Embryonic facial prominence (tissue), 1 donor: ENCODE data around the gene GPC6.

Experiments used
- DNase-seq: peaks from one replicate; pipeline ENCODE4 v3.0.0-alpha.2; 2016; ENCODE audit errors: extremely low spot score

Gene GPC6

DNA sequence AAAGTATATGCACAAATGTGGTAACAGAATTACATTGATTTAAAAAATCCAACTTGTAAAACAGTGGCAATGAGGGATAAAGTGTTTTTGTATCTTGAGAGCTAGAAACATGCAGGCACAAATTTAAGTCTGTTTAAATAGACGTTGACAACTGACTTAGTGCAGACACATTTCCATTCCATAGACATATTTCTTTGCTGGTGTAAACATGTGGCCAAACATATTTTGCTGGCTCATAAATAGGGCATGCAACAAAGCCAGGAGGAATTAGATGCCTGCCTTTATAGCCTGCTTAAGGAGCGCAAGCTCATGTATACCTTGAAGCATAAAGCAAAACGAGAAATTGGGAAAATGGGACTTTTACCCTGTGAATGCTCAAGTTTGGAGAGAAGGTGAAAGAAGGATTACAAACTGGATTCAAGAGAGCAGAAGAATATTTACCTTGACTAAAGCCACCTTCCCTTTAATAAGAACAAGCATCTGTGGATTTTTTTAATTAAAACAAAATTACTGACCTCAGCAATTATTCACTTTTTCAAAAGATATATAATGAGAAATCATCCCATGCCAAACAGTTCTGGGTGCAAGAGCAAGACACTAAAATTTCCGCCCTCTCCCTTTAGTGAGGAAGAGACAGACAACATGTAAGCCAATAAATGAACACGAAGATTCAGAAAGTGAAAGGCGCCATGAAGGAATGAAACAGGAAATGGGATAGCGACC lies 1181.9 kb downstream of the GPC6 start:
- DNase-seq = no peak

DNA sequence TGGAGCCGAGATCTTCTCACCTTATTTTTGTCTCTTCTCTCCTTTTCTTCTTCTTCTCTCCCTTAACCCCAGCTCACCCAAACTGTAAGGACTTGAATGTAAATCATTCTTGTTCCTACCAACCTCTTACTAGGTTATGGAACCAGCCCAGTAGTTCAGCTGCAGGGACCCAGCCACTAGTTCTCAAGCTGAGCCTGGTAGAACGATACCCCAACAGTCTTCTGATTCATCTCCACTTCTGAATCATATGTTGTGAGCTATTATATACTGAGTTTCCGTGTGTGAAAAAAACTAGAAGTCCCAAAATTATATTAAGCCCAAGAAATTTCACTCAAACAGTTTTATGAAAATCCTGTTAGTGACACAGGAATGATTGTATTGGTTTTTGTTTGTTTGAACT lies 1185.1 kb downstream of the GPC6 start:
- DNase-seq = no peak

DNA sequence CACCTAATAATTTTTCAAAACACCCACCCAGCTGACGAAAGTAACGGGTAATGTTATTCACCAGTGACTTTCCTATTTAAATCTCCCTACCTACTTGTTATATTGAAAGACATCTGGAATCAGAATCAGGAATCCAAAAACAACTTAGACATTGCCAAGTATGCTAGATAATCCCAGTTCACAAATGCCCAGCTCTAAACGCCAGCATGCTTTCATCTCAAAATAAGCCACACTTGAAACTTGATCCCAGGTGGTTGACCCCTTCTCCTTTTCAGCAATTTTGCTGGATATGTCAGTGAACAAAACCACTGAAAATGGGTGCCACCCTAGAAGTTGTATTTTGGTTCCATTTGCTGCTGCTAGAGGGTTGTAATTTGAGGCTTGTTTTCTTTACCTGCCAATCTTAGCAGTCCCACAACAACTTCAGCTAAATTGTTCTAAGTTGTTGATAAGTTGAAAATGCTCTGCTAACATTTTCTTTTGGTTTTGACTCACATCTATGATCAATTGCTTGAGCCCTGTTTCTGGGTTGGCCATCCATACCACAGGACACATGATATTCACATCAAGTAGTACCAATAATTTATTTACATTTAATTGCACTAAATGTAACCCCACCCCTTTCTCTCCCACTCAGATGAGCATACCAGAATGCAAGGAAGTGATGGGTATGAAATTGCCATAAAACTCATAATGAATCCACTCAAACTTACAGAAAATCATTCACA lies 1186.4 kb downstream of the GPC6 start:
- no peak for DNase-seq

DNA sequence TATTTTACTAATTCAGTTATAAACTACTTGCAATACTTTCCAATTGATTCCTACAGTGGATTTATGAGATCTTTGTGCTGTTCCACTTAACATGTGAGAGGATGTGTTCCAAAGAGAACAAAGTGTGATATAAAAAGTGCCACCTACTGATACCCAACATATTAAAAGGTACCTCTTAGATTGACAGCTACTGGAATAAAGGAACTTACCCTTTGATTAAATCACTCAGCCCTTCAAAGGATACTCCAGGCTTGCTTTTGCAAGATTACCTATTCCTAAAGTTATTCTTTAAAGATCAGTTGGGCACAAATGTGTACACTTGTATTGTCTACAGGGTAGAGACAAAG lies 1187.0 kb downstream of the GPC6 start:
- no peak for DNase-seq

DNA sequence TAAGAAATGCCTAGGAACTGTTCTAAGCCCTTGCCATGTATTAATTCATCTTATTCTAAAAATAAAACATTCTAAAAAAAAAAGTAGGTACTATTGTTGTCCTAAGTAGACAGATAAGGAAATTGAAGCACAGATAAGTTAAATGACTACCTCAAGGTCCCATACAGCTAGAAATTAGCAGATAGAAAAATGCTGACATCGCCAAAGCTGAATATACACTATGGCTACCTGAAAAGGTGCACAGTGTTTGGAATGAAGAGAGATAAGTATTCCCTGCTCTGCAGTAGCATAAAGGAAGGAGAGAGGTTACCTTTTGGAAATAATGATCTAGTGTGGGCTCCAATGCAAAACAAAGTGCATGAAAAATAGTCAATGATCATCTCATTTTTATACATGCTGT lies 1187.5 kb downstream of the GPC6 start:
- DNase-seq = no peak

DNA sequence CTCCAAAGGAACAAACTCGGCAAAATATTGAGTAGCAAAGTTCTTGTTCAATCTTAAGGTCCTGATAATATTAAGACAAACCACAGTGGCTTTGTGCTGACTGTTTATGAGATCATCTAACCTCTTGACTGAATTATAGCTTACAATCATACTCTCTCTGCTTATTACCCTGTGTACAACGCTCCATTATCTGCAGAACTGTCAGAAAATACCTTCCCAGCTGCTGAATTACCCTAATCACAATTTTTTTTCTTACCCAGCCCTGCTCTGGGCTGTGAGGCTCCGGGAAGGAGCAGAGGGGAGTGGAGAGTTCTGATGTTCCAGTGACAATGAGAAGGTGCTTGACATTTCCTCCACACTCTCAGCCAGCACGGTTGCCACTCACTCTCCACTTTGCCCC lies 1188.1 kb downstream of the GPC6 start:
- DNase-seq = no peak

DNA sequence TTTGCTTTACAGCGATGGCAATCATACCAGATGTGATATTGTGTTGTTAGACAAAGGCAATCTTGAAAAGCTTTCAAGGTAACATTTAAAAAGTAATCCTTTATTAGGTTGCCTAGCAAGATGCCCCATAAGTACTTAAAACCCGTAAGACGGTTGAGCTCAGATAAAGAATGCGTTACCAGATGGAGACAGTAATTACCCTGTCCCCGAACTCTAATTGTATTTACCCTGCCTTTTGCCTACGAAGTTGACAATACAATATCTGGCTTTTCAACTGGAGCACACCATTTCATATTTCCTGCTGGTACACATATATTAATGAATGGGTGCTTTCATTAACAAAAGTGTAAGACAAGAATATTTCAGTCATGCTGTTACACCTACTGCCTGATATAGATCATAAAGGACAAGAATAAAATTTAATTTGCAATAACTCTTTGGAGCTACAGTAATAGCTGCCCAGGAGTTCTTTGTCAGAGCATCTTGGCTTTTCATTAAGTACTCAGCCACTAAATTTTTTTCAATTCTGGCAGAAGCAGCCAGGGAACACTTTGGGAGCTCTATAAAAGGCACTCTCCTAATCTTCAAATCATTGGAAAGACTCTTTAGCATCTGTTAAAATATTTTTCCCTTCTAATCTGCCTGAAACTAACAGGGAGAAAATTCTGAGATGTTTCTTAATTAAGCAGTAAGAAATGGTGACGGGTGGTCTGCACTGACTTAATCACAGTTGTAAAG lies 1189.1 kb downstream of the GPC6 start:
- no peak for DNase-seq

DNA sequence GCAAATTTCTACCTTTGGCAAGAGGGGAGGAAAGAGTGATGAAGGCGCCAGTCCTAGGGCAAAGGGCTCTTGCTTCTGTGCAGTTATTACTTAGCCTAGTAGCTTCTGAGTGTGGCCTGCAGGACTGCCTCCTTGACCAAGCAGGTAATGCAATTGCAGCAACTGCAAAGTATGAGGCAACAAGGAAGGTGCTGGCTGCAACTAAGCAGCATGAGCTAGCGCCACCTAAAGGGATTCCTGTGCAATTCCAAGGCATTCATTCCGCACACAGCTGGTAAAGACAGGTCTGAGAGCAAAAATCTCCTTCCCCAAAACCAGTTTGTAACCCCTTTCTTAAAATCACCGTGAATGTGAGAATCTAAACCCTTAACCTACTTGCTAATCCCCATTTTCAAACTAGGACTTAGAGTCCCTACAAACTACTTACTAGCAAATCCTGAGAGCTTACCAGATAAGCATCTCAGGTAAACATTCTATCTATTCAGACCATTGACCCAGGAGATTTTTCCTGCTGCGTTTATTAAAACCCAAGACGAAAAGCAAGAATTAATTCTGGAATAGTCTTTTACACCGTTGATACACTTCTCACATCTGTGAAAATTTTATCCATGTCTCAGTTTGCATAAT lies 1190.0 kb downstream of the GPC6 start:
- no peak for DNase-seq

DNA sequence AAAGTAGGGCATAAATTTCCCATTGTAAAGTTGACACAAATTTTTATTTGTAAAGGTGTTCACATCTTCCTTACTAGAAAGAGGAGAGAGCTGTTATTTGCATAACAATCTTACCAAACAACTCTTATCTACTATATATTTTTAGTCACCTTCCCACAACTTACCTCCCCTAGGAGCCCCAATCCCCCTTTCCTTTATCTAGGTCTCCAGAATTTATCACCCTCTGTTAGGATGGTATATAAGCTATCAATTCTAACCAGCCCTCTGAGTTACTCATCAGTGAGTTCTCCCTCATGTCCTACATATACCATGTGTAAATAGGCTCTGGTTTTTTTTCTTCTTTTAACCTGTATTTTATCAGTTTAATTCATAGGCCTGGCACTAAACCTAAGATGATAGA lies 1190.7 kb downstream of the GPC6 start:
- no peak for DNase-seq

DNA sequence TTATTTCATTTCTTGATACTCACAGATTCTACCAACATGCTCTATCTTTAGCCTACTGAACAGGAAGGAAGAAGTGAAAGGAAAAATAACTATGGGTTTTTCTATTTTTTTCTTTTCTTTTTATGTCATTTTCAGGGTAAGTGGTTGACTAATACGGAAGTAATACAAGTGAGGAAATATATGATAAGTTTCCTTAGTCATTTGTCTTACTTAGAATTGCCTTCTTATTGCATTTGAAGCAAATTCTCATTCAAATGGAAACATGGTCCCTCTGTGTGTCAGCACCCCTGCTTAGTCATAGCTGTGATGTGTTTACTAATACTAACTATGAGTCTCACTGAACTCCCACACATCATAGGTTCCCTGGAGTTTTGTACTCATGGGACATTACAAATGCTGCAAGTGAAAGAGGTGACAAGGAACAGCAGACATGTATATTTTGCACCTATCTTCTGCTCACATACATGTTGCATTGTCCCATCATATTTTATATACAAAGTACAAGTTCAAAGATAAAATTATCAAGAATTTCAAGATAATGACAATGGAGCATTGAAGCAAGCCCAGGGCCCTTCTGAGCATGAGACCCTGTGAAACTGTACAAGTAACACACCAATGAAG lies 1192.8 kb downstream of the GPC6 start:
- no peak for DNase-seq

DNA sequence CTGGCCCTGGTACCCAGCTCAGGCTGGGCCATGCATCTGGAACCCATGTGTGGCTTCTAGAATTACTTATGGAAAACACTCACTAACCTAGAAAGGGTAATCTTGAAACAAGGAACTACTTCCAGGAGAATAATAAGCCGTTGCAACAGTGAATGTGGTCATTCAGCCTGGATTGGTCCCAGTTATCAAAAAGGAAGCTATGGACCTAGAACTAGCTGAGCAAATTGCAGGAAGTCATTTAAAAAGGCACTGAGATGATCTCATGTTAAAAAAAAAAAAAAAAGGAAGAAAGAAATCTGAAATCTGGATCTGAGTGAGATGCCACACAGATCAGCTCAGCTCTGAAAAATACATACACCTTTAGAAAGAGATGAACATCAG lies 1193.3 kb downstream of the GPC6 start:
- DNase-seq = no peak

DNA sequence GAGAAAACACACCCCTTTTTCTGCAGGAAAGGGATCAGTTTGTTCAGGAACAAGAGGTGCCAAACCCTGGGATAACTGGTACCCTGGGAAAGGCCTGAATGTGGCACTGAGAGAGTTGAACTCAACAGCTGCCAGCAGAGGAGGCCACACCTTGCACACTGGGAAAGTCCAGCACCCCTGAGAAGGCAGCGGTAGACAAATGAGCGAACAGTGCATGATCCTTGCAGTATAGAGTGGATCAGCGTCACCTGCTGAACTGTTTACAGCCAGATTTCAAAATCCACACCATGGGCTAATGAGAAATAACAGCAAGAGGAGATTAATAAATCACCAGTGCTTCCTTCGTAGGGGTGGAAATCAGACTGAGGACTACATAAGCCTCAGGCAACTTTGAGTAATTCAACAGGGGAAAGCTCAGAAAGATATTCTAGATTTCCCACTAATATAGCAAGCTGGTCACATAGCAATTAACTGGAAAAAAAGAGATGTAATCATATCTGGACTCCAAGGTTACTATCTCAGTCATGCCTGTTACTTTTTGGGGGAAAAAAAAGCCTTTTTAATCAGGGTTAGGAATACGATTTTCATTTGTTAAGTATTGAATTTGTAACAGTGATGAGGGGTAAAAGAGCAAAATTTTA lies 1200.8 kb downstream of the GPC6 start:
- no peak for DNase-seq

DNA sequence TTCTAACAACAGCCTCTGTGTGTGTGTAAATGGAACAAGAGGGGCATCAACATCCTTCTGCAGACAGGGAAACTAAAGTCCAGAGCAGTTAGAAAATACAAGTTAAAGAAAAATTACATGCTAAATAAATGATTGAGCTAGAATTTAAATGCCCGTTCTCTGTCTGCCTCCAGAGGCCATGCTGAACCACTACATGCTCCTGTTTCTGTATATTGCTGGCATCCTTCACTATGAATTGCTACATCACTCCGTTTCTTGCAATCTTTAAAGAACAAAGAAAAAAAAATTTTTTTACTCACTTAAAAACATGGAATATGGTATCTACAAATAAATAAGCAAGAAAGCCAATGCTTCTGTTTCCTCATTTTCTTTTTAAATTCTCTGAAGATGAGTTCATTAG lies 1205.0 kb downstream of the GPC6 start:
- DNase-seq = no peak

DNA sequence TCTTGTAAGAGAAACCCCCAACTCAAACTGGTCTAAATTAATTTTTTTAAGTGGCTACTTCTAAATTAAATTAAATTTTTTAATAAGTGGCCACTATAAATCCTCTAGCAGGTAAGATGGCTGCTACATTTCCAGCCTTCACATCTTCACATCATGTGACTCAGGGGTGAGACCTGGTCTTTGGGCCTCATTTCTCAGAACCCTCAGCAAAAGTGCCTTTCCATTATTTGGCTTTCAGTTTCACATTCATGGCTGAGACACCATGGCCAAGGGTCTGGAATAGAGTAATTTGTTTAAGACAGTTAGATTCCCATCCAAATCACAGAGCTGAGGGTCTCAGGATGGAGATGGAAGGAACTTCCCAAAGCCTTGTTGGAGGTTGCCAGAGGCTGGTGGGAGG lies 1205.4 kb downstream of the GPC6 start:
- no peak for DNase-seq

DNA sequence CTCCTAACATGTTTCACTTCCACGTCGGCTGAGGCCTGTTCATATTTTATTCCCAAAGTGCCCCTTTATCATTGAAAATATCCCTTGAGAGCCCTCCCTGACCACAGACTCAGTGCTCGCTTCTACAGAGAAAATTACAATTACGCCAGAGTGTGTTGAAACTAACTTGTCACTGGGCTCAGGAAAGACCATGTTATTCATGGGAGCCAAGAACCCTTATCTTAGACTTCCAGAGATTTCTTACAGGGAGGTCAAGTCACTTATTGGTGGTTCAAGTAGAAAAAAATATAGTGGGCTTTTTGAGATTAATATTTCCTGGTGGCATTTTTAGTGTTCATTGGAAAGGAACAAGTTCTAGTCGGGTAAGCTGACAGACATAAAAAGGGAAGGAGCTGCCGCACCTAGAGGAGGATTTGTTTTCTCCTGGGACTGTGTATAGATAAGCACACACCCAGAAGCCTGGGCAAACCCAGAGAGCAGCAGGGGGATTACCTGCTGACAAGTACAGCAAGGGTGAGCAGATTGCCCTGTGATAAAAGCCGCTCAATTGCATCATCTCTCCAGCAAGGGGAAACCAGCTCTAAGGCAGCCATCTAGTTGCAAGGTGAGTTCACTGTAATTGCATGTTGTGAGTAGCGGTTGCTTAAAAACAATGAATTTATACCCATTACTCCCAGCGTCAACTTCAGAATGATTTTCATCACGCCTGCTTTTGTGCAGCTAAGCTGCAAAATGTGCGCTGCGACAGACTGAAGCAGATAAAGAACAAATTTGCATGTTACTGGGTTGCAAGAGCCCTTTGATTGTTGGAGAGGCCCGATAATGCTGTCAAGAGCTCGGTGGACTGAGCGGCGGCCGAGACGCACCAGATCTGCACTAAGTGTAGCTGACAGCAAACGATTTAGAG lies 1206.7 kb downstream of the GPC6 start:
- no peak for DNase-seq

DNA sequence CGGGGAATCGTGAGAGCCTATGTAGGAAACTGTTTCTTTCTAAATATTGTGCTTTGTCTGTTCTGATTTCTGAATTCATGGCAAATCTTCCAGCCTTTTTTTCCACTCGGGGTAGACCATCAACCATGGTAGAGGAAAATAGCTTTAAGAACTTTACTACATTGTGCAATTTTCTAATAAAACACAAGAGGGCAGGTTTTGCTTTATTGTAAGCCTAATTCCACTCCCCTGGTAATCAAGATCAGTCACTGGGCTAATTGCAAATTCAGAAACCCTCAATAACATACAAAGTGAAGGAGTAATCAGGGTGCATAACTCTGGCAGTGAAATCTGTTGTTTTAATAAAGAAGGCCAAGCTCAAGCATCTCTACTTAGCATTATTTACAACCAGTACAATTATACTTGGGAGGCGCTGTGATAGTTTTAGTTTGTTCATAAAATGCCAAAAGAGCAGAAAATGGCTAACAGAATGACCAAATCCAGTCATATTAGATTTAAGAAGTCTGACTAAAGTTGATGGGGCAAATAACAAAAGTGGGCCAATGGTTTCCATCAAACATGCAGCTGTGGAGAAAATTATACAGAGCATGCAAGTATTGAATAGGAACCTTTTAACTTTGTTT lies 1209.1 kb downstream of the GPC6 start:
- no peak for DNase-seq

DNA sequence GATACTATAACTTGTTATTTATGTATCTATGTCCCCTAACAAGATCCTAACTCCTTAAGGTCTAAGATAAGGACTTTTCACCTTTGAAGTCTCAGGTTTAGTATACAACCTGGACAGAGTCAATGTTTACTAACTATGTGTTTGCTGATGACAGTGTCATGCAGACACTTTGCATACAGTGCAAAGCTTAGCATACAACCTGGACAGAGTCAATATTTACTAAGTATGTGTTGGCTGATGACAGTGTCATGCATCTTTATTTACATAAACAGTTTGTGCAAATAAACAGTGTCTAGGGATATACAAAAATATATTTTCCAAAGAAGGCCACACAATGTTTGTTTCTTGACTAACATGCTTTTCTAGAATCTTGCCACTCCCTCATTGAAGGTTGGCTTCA lies 1218.2 kb downstream of the GPC6 start:
- no peak for DNase-seq

DNA sequence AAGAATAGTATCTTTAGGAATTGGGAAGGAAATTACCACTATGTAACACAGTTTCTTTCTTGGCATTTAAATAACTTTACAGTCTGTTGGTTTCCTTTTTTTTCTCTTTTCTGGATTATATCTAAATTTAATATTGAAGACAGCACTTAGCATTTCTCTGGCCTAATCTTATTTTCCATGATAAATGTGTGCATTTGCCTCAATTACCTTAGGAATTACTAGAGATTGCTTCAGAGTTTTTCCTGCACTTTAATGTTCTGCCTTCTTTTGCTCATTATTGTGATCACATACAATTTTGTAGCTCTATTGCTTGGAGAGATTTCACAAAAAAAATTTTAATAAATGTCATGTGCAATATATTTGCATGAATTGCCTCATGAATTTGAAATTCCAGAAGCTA lies 1227.7 kb downstream of the GPC6 start:
- no peak for DNase-seq

DNA sequence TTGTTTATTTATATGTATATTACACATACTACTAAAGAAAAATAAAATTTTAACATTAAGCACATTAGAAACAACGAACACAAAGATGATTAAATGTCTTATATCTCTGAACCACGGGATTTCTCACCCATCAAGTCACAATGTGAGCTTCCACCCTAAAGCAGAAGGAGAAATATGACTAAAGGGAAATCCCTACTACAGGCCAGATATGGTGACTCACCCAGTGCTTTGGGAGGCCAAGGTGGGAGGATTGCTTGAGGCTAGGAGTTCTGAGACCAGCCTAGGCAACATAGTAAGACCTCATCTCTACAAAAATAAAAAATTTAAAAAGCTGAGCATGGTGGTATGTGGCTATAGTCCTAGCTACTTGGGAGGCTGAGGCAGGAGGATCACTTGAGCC lies 1228.3 kb downstream of the GPC6 start:
- DNase-seq = no peak

DNA sequence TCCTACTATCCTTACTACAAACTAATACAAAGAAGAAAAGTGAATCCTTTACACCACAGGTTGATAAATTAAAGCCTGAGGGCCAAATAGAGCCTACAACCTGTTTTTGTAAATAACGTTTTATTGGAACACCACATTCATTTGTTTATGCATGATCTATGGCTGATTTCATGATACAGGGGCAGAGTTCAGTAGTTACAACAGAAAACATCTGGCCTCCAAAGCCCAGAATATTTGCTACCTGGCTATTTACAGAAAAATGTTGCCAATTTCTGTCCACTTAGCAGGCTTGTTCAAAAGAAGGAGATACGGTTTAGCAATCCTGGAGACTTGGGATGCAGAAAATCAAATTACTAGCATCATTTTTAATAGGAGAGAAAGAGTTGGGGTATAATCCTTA lies 1228.8 kb downstream of the GPC6 start:
- DNase-seq = no peak
